Large intestine (tissue), 3 donors: ENCODE data around the gene CEP85. TPM values are rescaled to one million over a fixed set of nuclear protein-coding genes. Genes with fewer than 3 reads are reported as not detected.

Experiments used
- DNase-seq, 2 donors: peaks; one replicate each; pipeline versions ENCODE4 v3.0.0 to v3.0.0-alpha.2; 2013
- H3K27ac ChIP-seq: one replicate; pipeline ENCODE4 v1.5.1; 2013; ENCODE audit warnings: low read length
- H3K27me3 ChIP-seq: 2 replicates; pipeline ENCODE4 v1.6.1; 2013; ENCODE audit warnings: low read length; ENCODE audit not compliant: control insufficient read depth, insufficient read depth
- H3K36me3 ChIP-seq: 2 replicates; pipeline ENCODE4 v1.6.1; 2013; ENCODE audit warnings: low read length; ENCODE audit not compliant: control insufficient read depth, insufficient read depth
- H3K4me1 ChIP-seq: one replicate; pipeline ENCODE4 v1.6.1; 2013; ENCODE audit warnings: low read length; ENCODE audit not compliant: control insufficient read depth, insufficient read depth
- H3K4me3 ChIP-seq: one replicate; pipeline ENCODE4 v1.5.1; 2013; ENCODE audit warnings: low read length
- H3K9me3 ChIP-seq: one replicate; pipeline ENCODE4 v1.6.1; 2013; ENCODE audit warnings: mild to moderate bottlenecking, low read depth, low read length, moderate library complexity; ENCODE audit not compliant: control insufficient read depth
- whole genome bisulfite sequencing: methylation state at CpG from one replicate; pipeline ENCODE4 v1.1.5; 2013; ENCODE audit warnings: low lambda C conversion rate; ENCODE audit not compliant: insufficient coverage; 5-methylcytosine and 5-hydroxymethylcytosine counted together
- polyA plus RNA-seq: library from polyadenylated mRNA; unstranded; fragments of 120-200 nt; gene quantifications from one replicate; pipeline ENCODE4 v1.2.1, GENCODE V29; 2013

Gene CEP85
- polyA plus RNA-seq, 1 donor = 11.7 TPM

GRCh38 chr1:26317612-26318337 is 83.8 kb downstream of the CEP85 start, which contains the start of gene CD52:
CD52 (plus strand) TSS chr1:26317958; CDS start chr1:26318018, 60 bp downstream.
- Histone ChIP-seq H3K36me3 (no peaks in the 10 kb centered on the region), H3K27ac (no peak within 1 kb of the TSS), H3K4me3 (no peak within 1 kb of the TSS), H3K9me3 (no peaks in the 10 kb centered on the region), H3K27me3 (no peaks in the 10 kb centered on the region), H3K4me1 (peaks cover 3% of the 10 kb centered on the region)
- no peak for DNase-seq
- no CpG with 5 or more reads among the region's 12 CpGs for WGBS

- Histone ChIP-seq H3K9me3 (no peaks in the 10 kb centered on the region), H3K4me3 (no peak overlapping the region), H3K4me1 (peaks cover 3% of the 10 kb centered on the region), H3K36me3 (no peaks in the 10 kb centered on the region), H3K27ac (no peak overlapping the region), H3K27me3 (no peaks in the 10 kb centered on the region)
- no peak for DNase-seq
- WGBS = no CpG with 5 or more reads among the region's 9 CpGs
Measured at GRCh38 chr1:26318338-26319064, 84.5 kb downstream of the CEP85 start.

- Histone ChIP-seq H3K36me3 (no peaks in the 10 kb centered on the region), H3K9me3 (no peaks in the 10 kb centered on the region), H3K4me1 (peaks cover 3% of the 10 kb centered on the region), H3K27ac (no peak overlapping the region), H3K4me3 (no peak overlapping the region), H3K27me3 (no peaks in the 10 kb centered on the region)
- DNase-seq = no peak
- no CpG with 5 or more reads among the region's 2 CpGs for WGBS
Measured at GRCh38 chr1:26320896-26321295, 86.9 kb downstream of the CEP85 start.

- H3K4me1 ChIP-seq = peaks cover 3% of the 10 kb centered on the region
- H3K9me3 ChIP-seq = no peaks in the 10 kb centered on the region
- no peaks in the 10 kb centered on the region for H3K36me3 ChIP-seq
- H3K27ac ChIP-seq = no peak overlapping the region
- DNase-seq = peak; percentile 73 to 77
- no peak overlapping the region for H3K4me3 ChIP-seq
- H3K27me3 ChIP-seq = no peaks in the 10 kb centered on the region
- WGBS = no CpG with 5 or more reads among the region's 16 CpGs
Measured at GRCh38 chr1:26321315-26322041, 87.5 kb downstream of the CEP85 start.

GRCh38 chr1:26322042-26322331 is 88.0 kb downstream of the CEP85 start:
- Histone ChIP-seq H3K36me3 (no peaks in the 10 kb centered on the region), H3K27ac (no peak overlapping the region), H3K9me3 (no peaks in the 10 kb centered on the region), H3K4me1 (peaks cover 3% of the 10 kb centered on the region), H3K4me3 (no peak overlapping the region), H3K27me3 (no peaks in the 10 kb centered on the region)
- no CpG with 5 or more reads among the region's 10 CpGs for WGBS
- DNase-seq = no peak

GRCh38 chr1:26323382-26323781 is 89.4 kb downstream of the CEP85 start:
- peaks cover 3% of the 10 kb centered on the region for H3K4me1 ChIP-seq
- H3K36me3 ChIP-seq = no peaks in the 10 kb centered on the region
- H3K9me3 ChIP-seq = no peaks in the 10 kb centered on the region
- H3K27ac ChIP-seq = no peak overlapping the region
- H3K27me3 ChIP-seq = no peaks in the 10 kb centered on the region
- H3K4me3 ChIP-seq = no peak overlapping the region
- DNase-seq = no peak
- WGBS = no CpG with 5 or more reads among the region's 2 CpGs

GRCh38 chr1:26324550-26324949 is 90.5 kb downstream of the CEP85 start:
- no peaks in the 10 kb centered on the region for H3K36me3 ChIP-seq
- peaks cover 3% of the 10 kb centered on the region for H3K4me1 ChIP-seq
- no peak overlapping the region for H3K4me3 ChIP-seq
- no CpG with 5 or more reads among the region's 3 CpGs for WGBS
- no peaks in the 10 kb centered on the region for H3K9me3 ChIP-seq
- DNase-seq = no peak
- H3K27me3 ChIP-seq = no peaks in the 10 kb centered on the region
- H3K27ac ChIP-seq = no peak overlapping the region

GRCh38 chr1:26327956-26328362 is 94.0 kb downstream of the CEP85 start:
- DNase-seq = no peak
- Histone ChIP-seq H3K36me3 (no peaks in the 10 kb centered on the region), H3K4me3 (no peak overlapping the region), H3K27ac (no peak overlapping the region), H3K27me3 (no peaks in the 10 kb centered on the region), H3K9me3 (no peaks in the 10 kb centered on the region), H3K4me1 (no peaks in the 10 kb centered on the region)
- WGBS = 75% methylated on average over 1 of the region's 8 CpGs

Other genes with a start within 250 kb of the CEP85 start
- 20.7 TPM for gene PAFAH2, start 236.1 kb upstream of the CEP85 start, polyA plus RNA-seq
- gene EXTL1, start 212.4 kb upstream of the CEP85 start, polyA plus RNA-seq = 0.82 TPM
- gene SLC30A2, start 188.1 kb upstream of the CEP85 start, polyA plus RNA-seq = 24.9 TPM
- 6.4 TPM for gene TRIM63, start 166.6 kb upstream of the CEP85 start, polyA plus RNA-seq
- gene PDIK1L, start 122.4 kb upstream of the CEP85 start, polyA plus RNA-seq = 12.7 TPM
- gene FAM110D, start 75.1 kb upstream of the CEP85 start, polyA plus RNA-seq = 0.51 TPM
- not detected for gene C1orf232, start 65.2 kb upstream of the CEP85 start, polyA plus RNA-seq
- gene ZNF593, start 64.3 kb upstream of the CEP85 start, polyA plus RNA-seq = 30.4 TPM
- 1.2 TPM for gene ZNF593OS, start 62.4 kb upstream of the CEP85 start, polyA plus RNA-seq
- 109 TPM for gene CNKSR1, start 56.7 kb upstream of the CEP85 start, polyA plus RNA-seq
- 0.12 TPM for gene CATSPER4, start 43.6 kb upstream of the CEP85 start, polyA plus RNA-seq
- gene SH3BGRL3, start 45.9 kb downstream of the CEP85 start, polyA plus RNA-seq = 87.3 TPM
- gene UBXN11, start 72.4 kb downstream of the CEP85 start, polyA plus RNA-seq = 40.1 TPM
- 25.3 TPM for gene CD52, start 83.8 kb downstream of the CEP85 start, polyA plus RNA-seq
- 3.9 TPM for gene CRYBG2, start 119.9 kb downstream of the CEP85 start, polyA plus RNA-seq
- 0.27 TPM for gene ZNF683, start 138.6 kb downstream of the CEP85 start, polyA plus RNA-seq
- 0.03 TPM for gene LIN28A, start 176.6 kb downstream of the CEP85 start, polyA plus RNA-seq
- gene DHDDS, start 198.1 kb downstream of the CEP85 start, polyA plus RNA-seq = 35.2 TPM
- gene HMGN2, start 238.2 kb downstream of the CEP85 start, polyA plus RNA-seq = 671 TPM